ENCODE data around the gene ERICH6B.

ERICH6B gene

DNA sequence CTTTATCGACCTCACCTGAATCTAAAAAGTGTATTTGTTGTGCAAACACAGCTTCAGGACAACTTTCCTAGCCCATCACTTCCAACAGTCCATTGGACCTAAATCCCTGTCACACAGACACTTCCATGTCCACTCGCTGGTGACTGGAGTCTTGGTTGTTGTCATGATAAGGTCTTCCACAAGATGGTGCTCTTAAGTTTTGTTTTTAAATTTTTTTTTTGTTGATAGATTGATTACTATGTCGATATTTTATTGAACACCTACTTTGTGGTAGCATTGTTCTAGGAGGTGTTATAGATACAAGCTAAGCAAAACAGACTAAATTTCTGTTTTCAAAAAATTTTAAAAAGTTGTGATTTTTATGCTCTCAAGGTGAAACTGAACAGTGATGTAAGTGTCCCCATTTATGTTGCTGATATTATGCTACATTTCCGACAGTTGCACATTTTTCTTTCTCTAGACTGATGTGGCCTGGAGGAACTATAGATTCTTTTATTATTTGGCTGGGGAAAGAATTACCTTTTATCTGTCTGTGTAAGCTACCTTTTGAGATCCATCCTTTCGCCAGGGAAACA, 8.1 kb upstream of the ERICH6B start:
- Mint-ChIP-seq H3K4me3 (no peak overlapping the region), H3K36me3 (ENCODE audit: low read depth) (no peaks in the 10 kb centered on the region), H3K9me3 (no peaks in the 10 kb centered on the region), H3K4me1 (ENCODE audit: low read depth) (no peaks in the 10 kb centered on the region), H3K27ac (no peak overlapping the region), H3K27me3 (peaks cover 36% of the 10 kb centered on the region)

DNA sequence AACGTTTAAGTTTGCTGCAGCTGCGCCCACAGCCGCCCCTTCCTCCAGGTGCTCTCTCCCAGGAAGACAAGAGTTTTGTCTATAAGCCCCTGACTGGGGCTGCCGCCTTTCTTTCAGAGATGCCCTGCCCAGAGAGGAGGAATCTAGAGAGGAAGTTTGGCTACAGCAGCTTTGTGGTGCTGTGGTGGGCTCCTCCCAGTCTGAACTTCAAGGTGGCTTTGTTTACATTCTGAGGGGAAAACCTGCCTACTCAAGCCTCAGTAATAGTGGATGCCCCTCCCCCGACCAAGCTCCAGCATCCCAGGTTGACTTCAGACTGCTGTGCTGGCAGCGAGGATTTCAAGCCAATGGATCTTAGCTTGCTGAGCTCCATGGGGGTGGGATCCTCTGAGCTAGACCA, 6.4 kb upstream of the ERICH6B start:
- Mint-ChIP-seq H3K4me1 (ENCODE audit: low read depth) (no peaks in the 10 kb centered on the region), H3K4me3 (no peak overlapping the region), H3K36me3 (ENCODE audit: low read depth) (no peaks in the 10 kb centered on the region), H3K27ac (no peak overlapping the region), H3K9me3 (no peaks in the 10 kb centered on the region), H3K27me3 (peaks cover 47% of the 10 kb centered on the region)

DNA sequence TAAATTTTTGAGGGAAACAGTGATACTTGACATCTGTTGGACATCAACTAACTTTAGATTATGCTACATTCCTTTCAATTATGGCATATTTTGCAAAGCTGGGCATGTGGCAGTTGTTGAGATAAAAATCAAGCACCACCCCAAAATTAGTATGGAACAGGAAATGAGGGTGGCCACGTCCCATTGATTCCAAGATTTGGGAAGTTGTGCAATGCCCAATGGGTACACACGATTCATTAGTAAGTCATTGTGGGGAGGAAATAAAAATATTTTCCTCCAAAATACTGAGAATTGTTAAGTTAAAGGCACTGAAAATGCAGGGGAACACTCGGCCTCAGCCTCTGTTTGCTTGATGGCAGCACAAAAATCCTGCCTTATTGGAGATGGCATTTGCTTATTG, 7.6 kb downstream of the ERICH6B start:
- H3K27me3 Mint-ChIP-seq = peaks cover 18% of the 10 kb centered on the region
- no peak overlapping the region for H3K4me3 Mint-ChIP-seq
- H3K9me3 Mint-ChIP-seq = no peaks in the 10 kb centered on the region
- H3K4me1 Mint-ChIP-seq (ENCODE audit: low read depth) = no peaks in the 10 kb centered on the region
- H3K27ac Mint-ChIP-seq = no peak overlapping the region
- H3K36me3 Mint-ChIP-seq (ENCODE audit: low read depth) = no peaks in the 10 kb centered on the region

DNA sequence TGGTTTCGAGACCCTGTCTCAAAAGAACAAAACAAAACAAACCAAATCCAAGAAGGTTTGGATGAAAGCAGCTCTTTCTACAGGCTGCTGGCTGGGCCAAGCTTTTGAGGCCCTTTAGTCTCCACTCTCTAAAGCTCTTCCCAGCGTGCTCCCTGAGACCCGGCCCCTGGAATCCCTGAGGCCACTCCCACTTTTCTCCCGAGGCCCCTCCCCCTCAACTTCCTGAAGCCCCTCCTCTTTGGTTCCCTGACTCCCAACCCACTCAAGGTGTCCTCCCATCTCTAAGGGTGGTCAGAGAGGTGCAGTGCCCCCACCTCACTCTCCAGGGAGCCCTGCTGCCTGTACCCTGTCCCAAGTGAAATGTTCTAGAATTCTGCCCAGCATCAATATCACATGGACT, 10.6 kb downstream of the ERICH6B start:
- H3K4me3 Mint-ChIP-seq = no peak overlapping the region
- H3K27ac Mint-ChIP-seq = no peak overlapping the region
- H3K36me3 Mint-ChIP-seq (ENCODE audit: low read depth) = no peaks in the 10 kb centered on the region
- H3K27me3 Mint-ChIP-seq = peaks cover 14% of the 10 kb centered on the region
- H3K4me1 Mint-ChIP-seq (ENCODE audit: low read depth) = no peaks in the 10 kb centered on the region
- H3K9me3 Mint-ChIP-seq = no peaks in the 10 kb centered on the region

DNA sequence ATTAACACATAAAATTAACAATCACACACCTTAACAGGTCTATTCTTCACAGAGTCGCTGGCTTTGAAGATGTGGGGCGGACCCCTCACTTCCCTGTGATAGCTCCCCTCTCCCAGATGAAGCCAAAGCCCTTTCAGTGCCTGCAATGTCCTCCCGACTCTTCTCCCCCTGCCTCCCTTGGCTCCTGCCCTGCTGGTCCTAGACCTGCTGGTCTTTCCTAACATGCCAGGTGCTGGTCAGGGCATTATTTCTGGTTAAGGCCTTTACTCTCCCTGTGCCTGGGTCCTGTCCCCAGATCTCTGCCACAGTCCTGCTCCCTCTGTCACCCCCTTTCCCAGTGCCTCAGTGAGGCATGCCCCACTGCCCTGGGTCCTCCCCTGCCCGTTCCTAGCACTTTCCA, 12.2 kb downstream of the ERICH6B start:
- no peak overlapping the region for H3K4me3 Mint-ChIP-seq
- peaks cover 9% of the 10 kb centered on the region for H3K27me3 Mint-ChIP-seq
- H3K9me3 Mint-ChIP-seq = no peaks in the 10 kb centered on the region
- no peak overlapping the region for H3K27ac Mint-ChIP-seq
- no peaks in the 10 kb centered on the region for H3K36me3 Mint-ChIP-seq (ENCODE audit: low read depth)
- no peaks in the 10 kb centered on the region for H3K4me1 Mint-ChIP-seq (ENCODE audit: low read depth)

DNA sequence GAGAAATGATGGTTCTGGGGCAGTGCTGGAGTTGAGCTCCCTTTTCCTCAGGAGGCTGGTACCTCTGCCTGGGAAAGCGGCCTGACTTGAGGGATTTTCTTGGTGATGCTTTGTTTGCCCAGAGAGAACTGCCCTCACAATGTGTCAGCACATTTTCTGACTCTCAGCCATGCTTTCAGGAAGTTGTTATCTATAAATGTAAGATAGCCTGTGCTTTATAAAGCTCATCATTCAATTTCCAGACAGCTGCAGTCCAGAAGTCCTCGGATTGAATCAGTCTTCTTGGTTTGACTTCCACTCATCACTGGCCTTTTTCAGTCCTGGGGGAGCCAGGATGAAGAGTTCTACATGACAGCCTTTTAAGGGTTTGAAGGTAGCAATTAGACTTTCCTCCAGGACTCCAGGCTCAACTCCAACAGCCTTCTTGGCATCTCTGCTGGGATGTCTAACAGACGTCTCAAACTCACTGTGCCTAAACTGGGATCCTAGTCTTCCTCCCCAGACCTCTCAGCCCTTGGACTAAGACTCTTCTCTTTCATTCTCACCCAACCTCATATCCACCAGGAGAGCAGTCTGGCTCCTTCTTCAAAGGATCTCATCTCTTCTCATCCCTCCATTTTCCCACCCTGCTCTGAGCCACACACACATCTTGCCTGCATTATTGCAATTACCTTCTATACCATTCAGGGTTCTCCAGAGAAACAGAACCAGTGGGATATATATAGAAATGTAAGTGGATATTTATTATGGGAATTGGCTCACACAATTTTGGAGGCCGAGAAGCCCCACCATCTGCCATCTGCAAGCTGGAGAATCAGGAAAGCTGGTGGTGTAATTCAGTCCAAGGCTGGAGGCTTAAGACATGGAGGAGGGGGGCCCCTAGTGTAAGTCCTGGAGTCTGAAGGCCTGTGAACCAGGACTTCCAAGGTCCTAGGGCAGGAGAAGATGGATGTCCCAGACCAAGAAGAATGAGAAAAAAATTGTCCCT, 13.1 kb downstream of the ERICH6B start:
- Mint-ChIP-seq H3K9me3 (no peaks in the 10 kb centered on the region), H3K4me3 (no peak overlapping the region), H3K27ac (no peak overlapping the region), H3K4me1 (ENCODE audit: low read depth) (no peaks in the 10 kb centered on the region), H3K27me3 (peaks cover 13% of the 10 kb centered on the region), H3K36me3 (ENCODE audit: low read depth) (no peaks in the 10 kb centered on the region)

DNA sequence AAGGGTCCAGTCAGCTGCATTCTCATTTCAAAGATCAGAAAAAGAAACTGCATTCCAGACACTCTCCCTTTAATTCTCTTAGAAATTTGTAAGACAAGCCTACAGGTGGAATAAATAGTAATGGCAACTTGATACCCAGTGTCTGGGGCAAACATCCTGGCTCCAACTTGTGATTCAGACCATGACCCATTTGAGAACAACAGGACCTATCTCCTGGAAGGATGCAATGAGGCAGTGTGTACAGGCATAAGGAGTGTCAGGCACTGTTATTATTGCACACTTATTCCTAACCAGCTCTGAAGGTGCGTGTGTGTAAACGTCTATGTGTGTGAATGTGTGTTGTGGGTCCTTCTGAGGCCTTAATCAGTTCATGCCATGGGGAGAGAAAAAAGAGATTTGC, 13.9 kb downstream of the ERICH6B start:
- Mint-ChIP-seq H3K4me3 (no peak overlapping the region), H3K36me3 (ENCODE audit: low read depth) (no peaks in the 10 kb centered on the region), H3K27ac (no peak overlapping the region), H3K9me3 (no peaks in the 10 kb centered on the region), H3K4me1 (ENCODE audit: low read depth) (no peaks in the 10 kb centered on the region), H3K27me3 (peaks cover 18% of the 10 kb centered on the region)

DNA sequence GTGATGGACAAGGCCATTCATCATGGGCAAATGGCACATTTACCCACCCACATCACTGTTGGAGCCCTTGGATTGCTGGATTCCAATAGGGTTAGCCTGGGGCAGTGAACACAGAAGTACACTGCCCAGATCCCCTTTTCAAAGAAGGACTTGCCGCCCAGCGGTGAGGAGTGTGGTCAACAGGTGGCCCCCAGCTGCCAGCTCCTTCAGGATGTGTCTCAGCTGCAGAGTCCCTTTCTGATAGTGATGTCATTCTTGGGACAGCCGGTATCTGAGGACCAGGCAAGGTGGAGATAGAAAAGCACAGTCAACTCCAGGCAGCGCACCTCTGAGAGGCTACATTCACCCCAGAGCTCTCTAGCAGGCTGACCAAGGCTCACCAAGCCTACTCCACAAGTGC, 16.9 kb downstream of the ERICH6B start:
- Mint-ChIP-seq H3K4me1 (ENCODE audit: low read depth) (no peaks in the 10 kb centered on the region), H3K4me3 (no peak overlapping the region), H3K27ac (no peak overlapping the region), H3K36me3 (ENCODE audit: low read depth) (no peaks in the 10 kb centered on the region), H3K9me3 (no peaks in the 10 kb centered on the region), H3K27me3 (peaks cover 28% of the 10 kb centered on the region)

DNA sequence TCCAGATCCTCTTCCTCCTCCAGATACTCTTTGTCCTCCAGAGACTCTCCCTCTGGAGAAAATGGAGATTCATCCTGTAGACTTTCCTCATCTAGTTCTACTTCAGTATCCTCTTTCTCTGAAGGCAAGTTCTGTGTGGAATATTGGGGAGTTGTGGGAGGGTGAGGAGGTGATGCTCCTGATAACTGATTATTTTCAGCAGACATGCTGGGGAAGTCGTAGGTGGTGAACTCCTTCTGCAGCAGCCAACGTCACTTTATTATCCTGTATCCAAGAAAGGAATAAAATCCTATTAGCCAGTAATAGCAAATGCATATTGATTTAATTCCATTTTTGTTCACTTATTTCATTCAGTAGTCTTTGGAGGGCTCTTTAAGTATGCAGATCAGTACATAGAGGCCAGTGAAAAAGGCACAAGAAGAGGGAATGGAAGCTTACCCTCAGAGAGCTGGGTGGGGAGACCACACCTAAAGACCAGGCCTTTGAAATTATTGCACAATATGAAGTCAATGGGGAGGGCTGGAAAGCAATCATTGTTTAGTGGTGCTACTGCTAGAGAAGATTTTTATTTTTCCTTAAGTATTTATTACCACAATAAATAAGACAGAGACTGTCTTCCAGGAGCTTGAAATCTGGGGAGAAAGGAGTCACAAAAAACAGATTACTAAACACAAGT, 18.6 kb downstream of the ERICH6B start:
- no peaks in the 10 kb centered on the region for H3K4me1 Mint-ChIP-seq (ENCODE audit: low read depth)
- no peaks in the 10 kb centered on the region for H3K36me3 Mint-ChIP-seq (ENCODE audit: low read depth)
- H3K4me3 Mint-ChIP-seq = no peak overlapping the region
- peaks cover 21% of the 10 kb centered on the region for H3K27me3 Mint-ChIP-seq
- no peaks in the 10 kb centered on the region for H3K9me3 Mint-ChIP-seq
- H3K27ac Mint-ChIP-seq = no peak overlapping the region

DNA sequence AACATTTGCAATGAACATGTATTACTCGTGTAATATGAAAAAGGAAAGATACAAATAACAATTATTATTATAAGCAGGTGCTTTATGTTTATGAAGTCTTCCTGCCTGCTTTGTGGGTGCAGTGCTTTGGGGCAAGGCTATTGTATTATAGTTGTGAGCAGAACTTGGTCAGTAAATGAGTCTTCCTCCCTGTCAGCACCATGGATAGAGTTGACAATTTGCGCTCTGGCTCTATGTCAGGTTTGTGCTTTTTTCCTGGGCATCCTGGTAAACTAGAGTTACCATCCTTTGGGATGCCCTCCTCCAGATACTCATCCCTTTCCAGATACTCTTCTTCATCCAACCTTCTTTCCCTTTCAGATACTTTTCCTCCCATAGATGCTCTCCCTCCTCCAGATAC, 19.6 kb downstream of the ERICH6B start:
- Mint-ChIP-seq H3K4me1 (ENCODE audit: low read depth) (no peaks in the 10 kb centered on the region), H3K9me3 (no peaks in the 10 kb centered on the region), H3K36me3 (ENCODE audit: low read depth) (no peaks in the 10 kb centered on the region), H3K27me3 (peaks cover 21% of the 10 kb centered on the region), H3K27ac (no peak overlapping the region), H3K4me3 (no peak overlapping the region)

DNA sequence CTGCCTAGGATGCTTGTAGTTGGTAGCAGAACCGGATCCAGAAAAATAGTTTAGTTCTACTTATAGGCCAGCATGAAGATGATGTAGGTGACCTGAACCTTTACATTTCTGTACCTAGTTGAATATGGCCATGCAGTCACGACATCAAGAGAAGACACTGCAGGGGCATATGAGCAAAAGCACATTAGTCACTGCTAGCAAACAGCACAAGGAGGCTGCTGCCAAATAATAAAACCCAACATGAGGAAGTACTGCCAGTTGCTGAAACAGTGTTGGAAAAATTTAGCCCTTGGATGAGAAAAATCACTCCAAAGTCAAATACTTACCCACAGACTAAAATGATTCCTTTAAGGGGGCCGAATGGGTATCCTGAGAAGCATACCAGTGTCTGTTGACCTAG, 20.8 kb downstream of the ERICH6B start:
- Mint-ChIP-seq H3K27ac (no peak overlapping the region), H3K4me1 (ENCODE audit: low read depth) (no peaks in the 10 kb centered on the region), H3K27me3 (peaks cover 21% of the 10 kb centered on the region), H3K36me3 (ENCODE audit: low read depth) (no peaks in the 10 kb centered on the region), H3K9me3 (no peaks in the 10 kb centered on the region), H3K4me3 (no peak overlapping the region)

DNA sequence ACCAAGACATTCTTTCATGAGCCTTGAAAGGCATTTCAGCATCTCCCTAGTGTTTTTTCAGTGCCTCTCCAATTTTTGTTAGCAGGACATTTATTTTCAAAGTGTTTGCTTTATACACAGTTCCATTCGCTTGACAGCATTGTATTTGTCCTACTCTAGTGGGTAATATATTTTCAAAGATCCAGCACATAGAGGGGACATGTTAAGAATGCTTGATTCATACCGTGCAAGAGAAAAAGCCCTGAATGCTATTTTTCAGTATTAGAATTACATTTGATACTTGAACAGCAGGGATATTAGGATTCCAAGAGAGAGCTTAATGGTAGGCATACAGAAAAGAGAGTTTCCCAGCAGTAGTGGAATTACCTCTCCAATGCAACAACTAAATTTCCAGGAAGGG, 21.3 kb downstream of the ERICH6B start:
- Mint-ChIP-seq H3K27me3 (peaks cover 21% of the 10 kb centered on the region), H3K9me3 (no peaks in the 10 kb centered on the region), H3K27ac (no peak overlapping the region), H3K36me3 (ENCODE audit: low read depth) (no peaks in the 10 kb centered on the region), H3K4me1 (ENCODE audit: low read depth) (no peaks in the 10 kb centered on the region), H3K4me3 (no peak overlapping the region)

DNA sequence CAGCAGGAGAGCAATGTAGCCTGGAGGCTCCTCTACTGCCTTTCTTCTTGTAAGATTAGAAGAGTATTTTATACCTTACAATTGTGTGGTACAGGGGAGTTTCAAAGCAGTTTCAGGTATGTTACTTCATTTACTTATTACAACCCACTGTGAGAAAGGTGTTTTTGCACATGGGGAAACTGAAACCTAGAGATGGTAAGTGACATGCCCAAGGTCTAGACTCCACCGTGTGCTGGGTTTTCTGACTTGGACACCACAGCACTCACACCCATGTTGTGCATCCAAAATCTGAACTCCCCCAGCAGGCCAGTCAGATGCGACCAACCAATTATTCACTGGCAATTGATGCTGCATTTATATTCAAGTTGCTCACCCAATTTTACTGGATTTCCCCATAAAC, 22.8 kb downstream of the ERICH6B start:
- H3K27ac Mint-ChIP-seq = no peak overlapping the region
- H3K9me3 Mint-ChIP-seq = no peaks in the 10 kb centered on the region
- H3K36me3 Mint-ChIP-seq (ENCODE audit: low read depth) = no peaks in the 10 kb centered on the region
- H3K27me3 Mint-ChIP-seq = peaks cover 17% of the 10 kb centered on the region
- no peaks in the 10 kb centered on the region for H3K4me1 Mint-ChIP-seq (ENCODE audit: low read depth)
- no peak overlapping the region for H3K4me3 Mint-ChIP-seq

DNA sequence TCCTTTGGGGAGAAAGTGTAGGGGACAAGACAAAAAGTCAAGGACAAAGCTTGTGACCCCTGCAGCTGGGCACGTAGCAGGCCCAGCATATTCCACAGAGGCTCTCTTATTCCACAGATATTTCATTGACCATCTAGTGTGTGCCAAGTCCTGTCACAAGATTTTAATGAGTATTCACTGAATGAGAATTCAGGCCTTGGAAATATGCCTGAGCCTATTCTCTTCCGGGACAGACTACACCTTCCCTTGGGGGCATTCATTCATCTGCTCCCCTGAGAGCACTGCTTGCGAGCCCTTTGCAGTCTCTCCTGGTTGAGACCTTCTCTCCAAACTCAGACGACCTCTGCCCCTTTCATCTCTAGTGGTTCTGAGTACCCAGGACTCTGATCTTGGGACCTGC, 25.5 kb downstream of the ERICH6B start:
- Mint-ChIP-seq H3K4me1 (ENCODE audit: low read depth) (no peaks in the 10 kb centered on the region), H3K36me3 (ENCODE audit: low read depth) (no peaks in the 10 kb centered on the region), H3K4me3 (no peak overlapping the region), H3K27me3 (peaks cover 4% of the 10 kb centered on the region), H3K27ac (no peak overlapping the region), H3K9me3 (no peaks in the 10 kb centered on the region)

DNA sequence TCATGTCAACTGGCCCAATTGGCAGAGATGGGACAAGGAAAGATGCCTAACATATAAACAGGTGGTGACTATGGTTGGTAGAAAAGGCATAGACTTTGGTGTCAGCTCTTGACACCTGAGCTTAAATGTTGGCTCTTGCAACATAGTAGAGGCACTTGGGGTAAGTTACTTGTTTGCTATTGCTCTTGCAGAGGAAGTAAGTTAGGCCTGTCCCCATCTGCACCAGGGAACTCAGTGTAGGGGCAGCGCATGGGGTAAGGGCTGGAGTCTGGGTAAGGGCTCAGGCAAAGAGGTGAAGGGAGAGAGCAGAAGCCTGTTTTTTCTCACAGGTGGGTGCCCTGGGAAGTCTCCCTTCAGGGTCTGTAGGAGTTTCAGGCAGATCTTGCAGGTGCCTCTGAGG, 27.6 kb downstream of the ERICH6B start:
- Mint-ChIP-seq H3K9me3 (no peaks in the 10 kb centered on the region), H3K4me3 (no peak overlapping the region), H3K36me3 (ENCODE audit: low read depth) (no peaks in the 10 kb centered on the region), H3K4me1 (ENCODE audit: low read depth) (no peaks in the 10 kb centered on the region), H3K27me3 (no peaks in the 10 kb centered on the region), H3K27ac (no peak overlapping the region)
